Bladder microvascular endothelial cell (primary cell): ENCODE data around the gene TYSND1. TPM values are rescaled to one million over a fixed set of nuclear protein-coding genes. Genes with fewer than 3 reads are reported as not detected.

Experiments
- total RNA-seq: library from RNA; depleted of rRNA; stranded (reverse); fragments of >200 nt; gene quantifications from 2 replicates; pipeline ENCODE4 v1.2.3, GENCODE V29; 2014

The TYSND1 gene
- total RNA-seq, result 3.7 and 5.0 TPM in 2 replicates

GRCh38 chr10:70146489-70147258, at the start of gene TYSND1:
TSS of gene TYSND1 (minus strand) at chr10:70146700. CDS start at chr10:70146586, 114 bp downstream.

DNA sequence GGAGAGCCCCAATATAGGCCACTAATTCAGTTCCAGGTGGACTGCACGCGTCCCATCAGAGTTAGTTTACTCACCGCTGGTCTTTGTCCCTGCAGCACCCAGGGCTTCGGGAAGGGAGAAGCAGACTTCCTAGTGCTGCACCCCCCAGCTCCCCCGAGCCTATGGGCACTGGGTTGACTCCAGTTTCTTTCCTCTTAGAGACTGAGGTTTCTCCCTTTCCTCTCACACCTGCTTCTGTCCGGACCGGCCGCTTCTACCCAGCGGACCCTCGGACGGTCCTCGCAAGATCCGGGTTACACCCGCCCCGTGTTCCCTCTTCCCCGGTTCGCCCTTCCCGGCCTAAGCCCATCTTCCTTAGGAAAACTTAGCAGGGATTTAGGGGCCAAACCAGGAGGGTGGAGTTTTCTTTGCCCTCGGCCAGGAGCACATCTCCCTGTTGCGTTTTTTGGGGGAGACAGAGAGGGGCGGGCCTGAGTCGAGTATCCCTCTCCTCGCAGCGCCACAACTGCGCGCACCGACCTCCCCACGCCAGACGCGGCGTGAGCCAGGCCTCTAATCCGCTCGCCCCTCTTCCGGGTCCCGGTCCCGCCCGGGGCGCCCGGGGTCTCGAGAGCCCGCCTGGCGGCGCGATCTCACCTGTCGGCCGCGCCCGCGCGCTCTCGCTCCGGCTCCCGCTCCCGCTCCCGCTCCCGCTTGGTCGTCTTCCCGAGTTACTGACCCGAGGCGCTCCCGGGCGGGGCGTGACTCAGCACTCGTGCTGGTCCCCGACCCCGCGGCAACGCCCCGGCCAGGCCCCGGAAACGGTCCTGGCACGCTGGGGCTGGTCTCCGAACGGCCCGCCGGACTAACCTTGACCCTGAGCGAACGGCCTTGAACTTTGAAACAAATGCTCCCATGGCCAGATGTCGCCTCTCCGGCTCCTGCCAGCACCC, 14.1 kb downstream of the TYSND1 start, which contains the start of gene AIFM2:
Gene AIFM2 (minus strand): TSS at position 728 of the 932 bp plus-strand sequence. CDS start 8,741 bp downstream, outside the sequence.

Other genes with a start within 250 kb of the TYSND1 start
- gene MACROH2A2, start 93.9 kb downstream of the TYSND1 start, total RNA-seq, result 0.16 TPM in 1 of 2 replicates, not detected in the other
- gene AIFM2, start 13.9 kb downstream of the TYSND1 start, total RNA-seq, result 1.8 and 2.3 TPM in 2 replicates
- gene SAR1A, start 23.8 kb upstream of the TYSND1 start, total RNA-seq, result 112 and 150 TPM in 2 replicates
- gene PPA1, start 86.7 kb upstream of the TYSND1 start, total RNA-seq, result 179 and 185 TPM in 2 replicates
- gene NPFFR1, start 137.3 kb upstream of the TYSND1 start, total RNA-seq, result not detected in 2 replicates
- gene LRRC20, start 235.9 kb upstream of the TYSND1 start, total RNA-seq, result 2.6 and 12.4 TPM in 2 replicates